B cell (primary cell): ENCODE measurements around the gene RAB5B. TPM values are rescaled to one million over a fixed set of nuclear protein-coding genes. Genes with fewer than 3 reads are reported as not detected.
"Not testable (repeated sequence)": the region's sequence is repeated elsewhere in the genome, so short reads cannot be mapped to it uniquely, and the experiment has no call there.

Experiments
- ATAC-seq: fragments of 200-7000 bp; cut with Tn5 transposase; one replicate; pipeline ENCODE4 v1.10.0; 2021; ENCODE audit warnings: low read depth, mild to moderate bottlenecking, moderate number of reproducible peaks, moderate library complexity
- CTCF ChIA-PET: fragments of 350-600 bp; sonication (Branson Sonifier 250); formaldehyde crosslinking; loops from one replicate; lab custom pipeline; 2021; ENCODE audit warnings: antibody characterized with exemption, inconsistent platforms; lab: Charles Lee
- POLR2A ChIA-PET: fragments of 350-600 bp; sonication (Branson Sonifier 250); formaldehyde crosslinking; loops from one replicate; lab custom pipeline; 2021; ENCODE audit warnings: antibody characterized with exemption; lab: Charles Lee
- DNase-seq: peaks from one replicate; pipeline ENCODE4 v3.0.0; 2013
- H2AFZ ChIP-seq: 2 replicates; pipeline ENCODE4 v1.6.1; 2012; ENCODE audit warnings: mild to moderate bottlenecking, low read depth, low read length; ENCODE audit not compliant: insufficient read depth, poor library complexity, severe bottlenecking
- H3K27ac ChIP-seq, 2 donors: 1 replicate in 1 of 2; 2 replicates in 1 of 2; pipeline ENCODE4 v1.5.1; 2012 to 2013; ENCODE audit warnings: low read length in 2 of 2, mild to moderate bottlenecking in 2 of 2, moderate library complexity in 1 of 2
- H3K27me3 ChIP-seq, 4 experiments: fragments of 200-600 bp in 1 of 4; sonication (generic) in 1 of 4; replicated peaks in 1 of 4; 1 replicate in 2 of 4; 2 replicates in 2 of 4; pipeline versions ENCODE4 v1.6.1 to v1.7.0; 2013 to 2016; ENCODE audit warnings: low read length in 3 of 4, mild to moderate bottlenecking in 2 of 4, mixed read lengths in 1 of 4, moderate library complexity in 1 of 4; ENCODE audit not compliant: insufficient read depth in 4 of 4, control insufficient read depth in 3 of 4; ENCODE audit errors: control extremely low read depth in 1 of 4
- H3K36me3 ChIP-seq, 2 experiments: replicated peaks in 1 of 2; 1 replicate in 1 of 2; 2 replicates in 1 of 2; pipeline versions ENCODE4 v1.6.1 to v1.7.1; 2013; ENCODE audit warnings: low read length in 1 of 2; ENCODE audit not compliant: insufficient read depth in 2 of 2, control insufficient read depth in 1 of 2; ENCODE audit errors: control extremely low read depth in 1 of 2, extremely low read depth in 1 of 2
- H3K4me1 ChIP-seq, 2 donors: fragments of 200-600 bp in 1 of 2; sonication (generic) in 1 of 2; 1 replicate in 1 of 2; 2 replicates in 1 of 2; pipeline versions ENCODE4 v1.5.1 to v1.6.1; 2013 to 2017; ENCODE audit warnings: low read length in 2 of 2; ENCODE audit not compliant: control insufficient read depth in 2 of 2, insufficient read depth in 2 of 2
- H3K4me2 ChIP-seq: replicated peaks from 2 replicates; pipeline ENCODE3; 2012; ENCODE audit warnings: mild to moderate bottlenecking, low read depth, low read length; ENCODE audit not compliant: poor library complexity, severe bottlenecking
- H3K4me3 ChIP-seq, 5 experiments: fragments of 200-600 bp in 1 of 5; sonication (generic) in 1 of 5; 1 replicate in 3 of 5; 2 replicates in 2 of 5; pipeline versions ENCODE4 v1.5.1 to v1.7.0; 2011 to 2016; ENCODE audit warnings: low read length in 4 of 5, mild to moderate bottlenecking in 4 of 5, low read depth in 2 of 5, control low read depth in 1 of 5, moderate library complexity in 1 of 5; ENCODE audit not compliant: insufficient read depth in 1 of 5; ENCODE audit errors: control extremely low read depth in 1 of 5, extremely low read depth in 1 of 5
- H3K79me2 ChIP-seq: fragments of 200-600 bp; sonication (generic); one replicate; pipeline ENCODE4 v1.6.0; 2016; ENCODE audit warnings: low read length; ENCODE audit not compliant: control insufficient read depth, insufficient read depth
- H3K9ac ChIP-seq: fragments of 200-600 bp; sonication (generic); 2 replicates; pipeline ENCODE4 v1.6.1; 2017; ENCODE audit warnings: mild to moderate bottlenecking, low read length, moderate library complexity
- H3K9me3 ChIP-seq, 3 donors: one replicate each; pipeline versions ENCODE4 v1.6.1 to v1.7.1; 2013; ENCODE audit warnings: low read length in 2 of 3; ENCODE audit not compliant: control insufficient read depth in 2 of 3, insufficient read depth in 1 of 3; ENCODE audit errors: control extremely low read depth in 1 of 3
- H4K20me1 ChIP-seq: 2 replicates; pipeline ENCODE4 v1.6.0; 2012; ENCODE audit warnings: mild to moderate bottlenecking, low read length; ENCODE audit not compliant: insufficient read depth, control insufficient read depth, poor library complexity, severe bottlenecking
- H3K27ac Mint-ChIP-seq: one replicate; pipeline ENCODE4 v1.8.0; 2021; ENCODE audit warnings: mixed read lengths
- H3K27me3 Mint-ChIP-seq: one replicate; pipeline ENCODE4 v1.8.0; 2021; ENCODE audit warnings: mixed read lengths
- H3K4me1 Mint-ChIP-seq: one replicate; pipeline ENCODE4 v1.8.0; 2021; ENCODE audit warnings: mixed read lengths
- H3K4me3 Mint-ChIP-seq: one replicate; pipeline ENCODE4 v1.8.0; 2021; ENCODE audit warnings: mixed read lengths
- H3K9me3 Mint-ChIP-seq: one replicate; pipeline ENCODE4 v1.8.0; 2022; ENCODE audit warnings: mixed read lengths; ENCODE audit not compliant: insufficient read depth
- EZH2 ChIP-seq: IDR thresholded peaks from 2 replicates; pipeline ENCODE4 v1.6.1; 2012; ENCODE audit warnings: borderline replicate concordance, low read depth, mild to moderate bottlenecking, moderate library complexity, low read length; ENCODE audit not compliant: insufficient read depth, poor library complexity, severe bottlenecking
- WGBS: methylation state at CpG from one replicate; pipeline ENCODE4 v1.1.5; 2013; ENCODE audit warnings: missing lambda C conversion rate; ENCODE audit not compliant: insufficient coverage; 5-methylcytosine and 5-hydroxymethylcytosine counted together
- intact Hi-C: fragments of 100-400 bp; cut with micrococcal nuclease; formaldehyde crosslinking; loops from one replicate; pipeline ENCODE4 v1.10.0; 2022
- polyA plus RNA-seq: library from polyadenylated mRNA; depleted of rRNA; stranded (reverse); fragments of >200 nt; gene quantifications from 2 replicates; pipeline ENCODE4 v1.2.3, GENCODE V29; 2012
- total RNA-seq, 2 donors: library from RNA; stranded (reverse); fragments of 120-200 nt in 1 of 2; gene quantifications; 1 replicate in 1 of 2; 2 replicates in 1 of 2; pipeline versions ENCODE4 v1.2.3 to v1.2.4, GENCODE V29; 2013 to 2022
- TF ChIP-seq, protein P1 (sequence below): fragments of 200-600 bp; IDR thresholded peaks from one replicate; pipeline ENCODE4 v1.8.0; 2022; ENCODE audit warnings: antibody characterized with exemption, mild to moderate bottlenecking

Gene RAB5B
- total and polyA plus RNA-seq, 2 donors (not counting 1 experiment from before 2014, with no cell fraction given), result 42.1 to 111 TPM

DNA sequence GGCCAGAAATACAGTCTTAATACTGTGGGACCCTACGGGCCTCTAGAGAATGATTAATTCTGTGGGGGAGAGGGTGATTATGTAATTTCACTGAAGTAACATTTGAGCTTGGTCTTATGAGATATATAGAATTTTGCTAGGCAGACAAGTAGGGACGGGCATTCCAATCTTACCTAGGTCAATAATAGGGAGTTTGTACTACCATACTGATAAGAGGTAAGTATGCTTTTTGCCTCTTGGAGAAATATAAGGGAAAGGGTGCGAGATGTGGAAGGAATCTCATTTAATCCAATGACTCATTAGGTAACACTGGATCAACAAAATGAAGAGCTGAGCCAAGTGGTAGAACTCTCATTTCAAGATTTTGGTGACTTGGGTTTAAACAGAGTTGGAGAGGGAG lies 5.2 kb downstream of the RAB5B start:
- Mint-ChIP-seq H3K27me3 (no peaks in the 10 kb centered on the region), H3K4me3 (no peak overlapping the region), H3K4me1 (peaks cover 29% of the 10 kb centered on the region), H3K9me3 (no peaks in the 10 kb centered on the region), H3K27ac (no peak overlapping the region)
- no peak for TF ChIP-seq EZH2
- TF ChIP-seq, protein P1, sequence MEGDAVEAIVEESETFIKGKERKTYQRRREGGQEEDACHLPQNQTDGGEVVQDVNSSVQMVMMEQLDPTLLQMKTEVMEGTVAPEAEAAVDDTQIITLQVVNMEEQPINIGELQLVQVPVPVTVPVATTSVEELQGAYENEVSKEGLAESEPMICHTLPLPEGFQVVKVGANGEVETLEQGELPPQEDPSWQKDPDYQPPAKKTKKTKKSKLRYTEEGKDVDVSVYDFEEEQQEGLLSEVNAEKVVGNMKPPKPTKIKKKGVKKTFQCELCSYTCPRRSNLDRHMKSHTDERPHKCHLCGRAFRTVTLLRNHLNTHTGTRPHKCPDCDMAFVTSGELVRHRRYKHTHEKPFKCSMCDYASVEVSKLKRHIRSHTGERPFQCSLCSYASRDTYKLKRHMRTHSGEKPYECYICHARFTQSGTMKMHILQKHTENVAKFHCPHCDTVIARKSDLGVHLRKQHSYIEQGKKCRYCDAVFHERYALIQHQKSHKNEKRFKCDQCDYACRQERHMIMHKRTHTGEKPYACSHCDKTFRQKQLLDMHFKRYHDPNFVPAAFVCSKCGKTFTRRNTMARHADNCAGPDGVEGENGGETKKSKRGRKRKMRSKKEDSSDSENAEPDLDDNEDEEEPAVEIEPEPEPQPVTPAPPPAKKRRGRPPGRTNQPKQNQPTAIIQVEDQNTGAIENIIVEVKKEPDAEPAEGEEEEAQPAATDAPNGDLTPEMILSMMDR, result no peak
- Histone ChIP-seq H3K4me2 (no peak overlapping the region), H3K9ac (no peak overlapping the region), H3K27me3 (no peaks in the 10 kb centered on the region), H3K27ac (no peak overlapping the region), H3K79me2 (peaks cover 75% of the 10 kb centered on the region), H4K20me1 (peaks cover 47% of the 10 kb centered on the region), H3K4me1 (peaks cover 33 to 35% of the 10 kb centered on the region in 2 donors), H2AFZ (no peak overlapping the region), H3K36me3 (peaks cover 2 to 6% of the 10 kb centered on the region in 2 experiments), H3K4me3 (no peak overlapping the region), H3K9me3 (no peaks in the 10 kb centered on the region)
- no peak for ATAC-seq
- intact Hi-C loops, result no loop called here
- 100% methylated on average over 1 of the region's 3 CpGs for WGBS
- no peak for DNase-seq
- ChIA-PET CTCF (interaction anchor here (0.8 to 1.2 kb wide), 2 partner anchors 39 to 51 kb away, joined by 3 read pairs; no protein-coding TSS in a partner anchor), POLR2A (no interaction called here)

DNA sequence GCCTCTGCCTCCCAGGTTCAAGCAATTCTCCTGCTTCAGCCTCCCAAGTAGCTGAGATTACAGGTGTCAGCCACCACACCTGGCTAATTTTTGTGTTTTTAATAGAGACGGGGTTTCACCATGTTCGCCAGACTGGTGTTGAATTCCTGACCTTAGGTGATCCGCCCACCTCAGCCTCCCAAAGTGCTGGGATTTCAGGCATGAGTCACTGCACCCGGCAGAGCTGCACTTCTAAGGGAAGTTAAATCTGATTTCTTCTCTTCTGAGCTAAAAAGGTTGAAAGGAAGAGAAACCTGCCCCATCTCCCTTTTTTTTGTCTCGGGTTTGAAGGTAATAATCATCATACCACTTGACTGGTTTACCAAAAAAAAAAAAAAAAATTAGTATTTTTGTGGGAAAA lies 8.0 kb downstream of the RAB5B start:
- DNase-seq, H2AFZ ChIP-seq, H3K27me3 Mint-ChIP-seq, H3K27me3 ChIP-seq, H3K9ac ChIP-seq, H3K4me3 ChIP-seq, H3K9me3 Mint-ChIP-seq, ATAC-seq, H3K27ac ChIP-seq, H3K4me3 Mint-ChIP-seq, H3K27ac Mint-ChIP-seq, intact Hi-C loops, H3K4me2 ChIP-seq, H3K9me3 ChIP-seq: not testable (repeated sequence)
- H3K4me1 Mint-ChIP-seq, result peaks cover 22% of the 10 kb centered on the region
- H4K20me1 ChIP-seq, result peaks cover 40% of the 10 kb centered on the region
- peaks cover 23% of the 10 kb centered on the region in 2 donors for H3K4me1 ChIP-seq
- 100% methylated on average over 1 of the region's 5 CpGs for WGBS
- CTCF ChIA-PET, result interaction anchor here (0.7 to 2.8 kb wide), 2 partner anchors 14 to 317 kb away, joined by 3 to 19 read pairs; no protein-coding TSS in a partner anchor
- H3K36me3 ChIP-seq, result peaks cover 3 to 14% of the 10 kb centered on the region in 2 experiments
- peaks cover 64% of the 10 kb centered on the region for H3K79me2 ChIP-seq
- POLR2A ChIA-PET, result interaction anchor here (1.0 to 1.5 kb wide), 2 partner anchors 8 to 14 kb away, joined by 5 read pairs; partner anchors contain the start of gene RAB5B
